Thymus (tissue), 14 donors: Measurements from ENCODE around the gene ALG10. TPM values are rescaled to one million over a fixed set of nuclear protein-coding genes. Genes with fewer than 3 reads are reported as not detected.
"Not testable (repeated sequence)": the region's sequence is repeated elsewhere in the genome, so short reads cannot be mapped to it uniquely, and the experiment has no call there.

Experiments used
- DNase-seq, 9 donors: peaks; one replicate each; pipeline ENCODE4 v3.0.0-alpha.2; 2013; ENCODE audit warnings: low spot score in 9 of 9, low read depth in 6 of 9, missing footprints in 1 of 9
- H3K27ac ChIP-seq, 2 donors: one replicate each; pipeline ENCODE4 v1.5.1; 2013; ENCODE audit warnings: control low read depth in 1 of 2, low read depth in 1 of 2, low read length in 1 of 2, mild to moderate bottlenecking in 1 of 2, moderate library complexity in 1 of 2
- H3K27me3 ChIP-seq, 2 donors: one replicate each; pipeline ENCODE4 v1.5.1; 2013; ENCODE audit warnings: low read length in 1 of 2; ENCODE audit not compliant: control insufficient read depth in 2 of 2, insufficient read depth in 1 of 2
- H3K36me3 ChIP-seq, 2 donors: one replicate each; pipeline ENCODE4 v1.5.1; 2013; ENCODE audit warnings: low read length in 1 of 2, mild to moderate bottlenecking in 1 of 2, moderate library complexity in 1 of 2; ENCODE audit not compliant: control insufficient read depth in 2 of 2, insufficient read depth in 2 of 2
- H3K4me1 ChIP-seq, 2 donors: one replicate each; pipeline ENCODE4 v1.5.1; 2013; ENCODE audit warnings: low read length in 2 of 2; ENCODE audit not compliant: control insufficient read depth in 2 of 2, insufficient read depth in 2 of 2
- H3K4me3 ChIP-seq, 2 donors: one replicate each; pipeline ENCODE4 v1.5.1; 2013; ENCODE audit warnings: low read length in 2 of 2, control low read depth in 1 of 2, mild to moderate bottlenecking in 1 of 2
- H3K9me3 ChIP-seq, 2 donors: one replicate each; pipeline ENCODE4 v1.5.1; 2013; ENCODE audit warnings: low read length in 1 of 2, mild to moderate bottlenecking in 1 of 2; ENCODE audit not compliant: control insufficient read depth in 2 of 2, insufficient read depth in 1 of 2
- WGBS: extraction: QIAGEN DNeasy Blood & Tissue Kit; methylation state at CpG from one replicate; pipeline ENCODE4 v1.1.7; 2013; 5-methylcytosine and 5-hydroxymethylcytosine counted together
- long read RNA-seq, 10 donors: transcript quantifications; one replicate each; lab custom pipeline, GENCODE V29; 2026
- polyA plus RNA-seq: library from polyadenylated mRNA; stranded (reverse); fragments of 200-250 nt; gene quantifications from one replicate; pipeline ENCODE4 v1.2.3, GENCODE V29; 2013
- total RNA-seq: library from RNA; stranded (reverse); fragments of 120-200 nt; gene quantifications from one replicate; pipeline ENCODE4 v1.2.4, GENCODE V29; 2013
- donor health status: healthy.

Gene ALG10, protein sequence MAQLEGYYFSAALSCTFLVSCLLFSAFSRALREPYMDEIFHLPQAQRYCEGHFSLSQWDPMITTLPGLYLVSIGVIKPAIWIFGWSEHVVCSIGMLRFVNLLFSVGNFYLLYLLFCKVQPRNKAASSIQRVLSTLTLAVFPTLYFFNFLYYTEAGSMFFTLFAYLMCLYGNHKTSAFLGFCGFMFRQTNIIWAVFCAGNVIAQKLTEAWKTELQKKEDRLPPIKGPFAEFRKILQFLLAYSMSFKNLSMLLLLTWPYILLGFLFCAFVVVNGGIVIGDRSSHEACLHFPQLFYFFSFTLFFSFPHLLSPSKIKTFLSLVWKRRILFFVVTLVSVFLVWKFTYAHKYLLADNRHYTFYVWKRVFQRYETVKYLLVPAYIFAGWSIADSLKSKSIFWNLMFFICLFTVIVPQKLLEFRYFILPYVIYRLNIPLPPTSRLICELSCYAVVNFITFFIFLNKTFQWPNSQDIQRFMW
- total RNA-seq (5.9 TPM), polyA plus RNA-seq (1.9 TPM)
- long read RNA-seq, donor 1: 0 reads
- long read RNA-seq, donor 2: 0 reads
- long read RNA-seq, donor 3, partial matches to known transcripts: 0 of 2 reads
- long read RNA-seq, donor 3, other reads (novel, unspliced or antisense): 0 of 2 reads
- long read RNA-seq, donor 4, partial matches to known transcripts: 0 of 5 reads
- long read RNA-seq, donor 4, other reads (novel, unspliced or antisense): 0 of 5 reads
- long read RNA-seq, donor 5, partial matches to known transcripts: 0 of 2 reads
- long read RNA-seq, donor 5, other reads (novel, unspliced or antisense): 0 of 2 reads
- long read RNA-seq, donor 6, partial matches to known transcripts: 0 of 1 reads
- long read RNA-seq, donor 6, other reads (novel, unspliced or antisense): 0 of 1 reads
- long read RNA-seq, donor 7, partial matches to known transcripts: 0 of 1 reads
- long read RNA-seq, donor 7, other reads (novel, unspliced or antisense): 0 of 1 reads
- long read RNA-seq, donor 8, partial matches to known transcripts: 0 of 2 reads
- long read RNA-seq, donor 8, other reads (novel, unspliced or antisense): 0 of 2 reads
- long read RNA-seq, donor 9, partial matches to known transcripts: 0 of 1 reads
- long read RNA-seq, donor 9, other reads (novel, unspliced or antisense): 0 of 1 reads
- long read RNA-seq, donor 10, partial matches to known transcripts: 0 of 1 reads
- long read RNA-seq, donor 10, other reads (novel, unspliced or antisense): 0 of 1 reads

GRCh38 chr12:34022079-34022830, at the start of gene ALG10:
ALG10 (plus strand) TSS chr12:34022496; CDS start chr12:34022600, 104 bp downstream.
- peak; percentile 90 to 99 (median 97) for DNase-seq
- H3K4me1 ChIP-seq: peaks cover 2 to 3% of the 10 kb centered on the region in 2 donors
- H3K4me3 ChIP-seq: peak within 1 kb of the TSS; percentile 65 to 74
- under 1% methylated on average over 44 of the region's 44 CpGs for WGBS
- H3K9me3 ChIP-seq: no peaks in the 10 kb centered on the region
- H3K36me3 ChIP-seq: no peaks in the 10 kb centered on the region
- H3K27me3 ChIP-seq: no peaks in the 10 kb centered on the region
- H3K27ac ChIP-seq: peak within 1 kb of the TSS; percentile 81 to 87

- WGBS: 87% methylated on average over 5 of the region's 5 CpGs
These were observed 49.4 kb upstream of the ALG10 start for GRCh38 chr12:33972884-33973283.

GRCh38 chr12:33977887-33978286, 44.4 kb upstream of the ALG10 start:
- H3K9me3 ChIP-seq: no peaks in the 10 kb centered on the region
- no peaks in the 10 kb centered on the region for H3K4me1 ChIP-seq
- H3K4me3 ChIP-seq: no peak overlapping the region
- no peak for DNase-seq
- WGBS: 96% methylated on average over 1 of the region's 1 CpG
- H3K27ac ChIP-seq: no peak overlapping the region
- H3K36me3 ChIP-seq: no peaks in the 10 kb centered on the region
- H3K27me3 ChIP-seq: no peaks in the 10 kb centered on the region

More at GRCh38 chr12:33972884-33973283, 49.4 kb upstream of the ALG10 start:
- not testable (repeated sequence) for H3K27me3 ChIP-seq, H3K4me3 ChIP-seq, H3K4me1 ChIP-seq, DNase-seq, H3K9me3 ChIP-seq, H3K27ac ChIP-seq, H3K36me3 ChIP-seq

DNA sequence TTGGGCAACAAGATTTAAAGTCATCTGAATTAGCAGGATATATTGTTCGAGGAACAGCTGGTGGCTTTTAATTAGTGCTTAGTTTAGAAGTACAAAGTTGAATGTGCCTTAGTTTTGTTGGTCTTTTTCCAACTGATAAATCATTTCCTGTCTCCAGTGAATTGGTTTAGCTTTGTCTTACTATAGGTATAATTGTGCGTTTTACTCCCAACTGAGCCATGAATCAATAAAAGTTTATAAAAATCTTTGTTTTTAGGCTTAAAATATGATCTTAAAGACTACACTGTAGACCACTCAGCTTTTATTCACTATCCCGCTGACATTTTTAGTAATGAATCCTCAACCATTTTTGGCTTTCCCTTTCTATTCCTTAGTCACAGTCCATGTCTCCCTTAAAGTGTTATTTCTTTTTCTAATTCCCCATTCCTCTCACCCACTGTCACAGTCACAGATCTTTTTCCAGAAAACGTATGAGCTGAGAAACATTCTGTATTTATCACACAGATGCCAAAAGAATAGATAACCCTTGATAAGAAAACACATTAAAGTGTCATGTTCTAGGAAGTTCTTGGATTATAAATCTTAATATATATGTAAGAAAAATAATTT, 34.0 kb upstream of the ALG10 start:
- Histone ChIP-seq H3K4me1 (no peaks in the 10 kb centered on the region), H3K36me3 (no peaks in the 10 kb centered on the region), H3K9me3 (no peaks in the 10 kb centered on the region), H3K4me3 (no peak overlapping the region), H3K27ac (no peak overlapping the region), H3K27me3 (no peaks in the 10 kb centered on the region)
- DNase-seq: no peak
- WGBS: 83% methylated on average over 4 of the region's 4 CpGs

- no peaks in the 10 kb centered on the region for H3K9me3 ChIP-seq
- WGBS: 78% methylated on average over 3 of the region's 3 CpGs
- H3K36me3 ChIP-seq: no peaks in the 10 kb centered on the region
- DNase-seq: no peak
- no peaks in the 10 kb centered on the region for H3K27me3 ChIP-seq
- H3K4me1 ChIP-seq: no peaks in the 10 kb centered on the region
- H3K4me3 ChIP-seq: no peak overlapping the region
- no peak overlapping the region for H3K27ac ChIP-seq
These were observed 33.4 kb upstream of the ALG10 start for GRCh38 chr12:33988913-33989312.

DNA sequence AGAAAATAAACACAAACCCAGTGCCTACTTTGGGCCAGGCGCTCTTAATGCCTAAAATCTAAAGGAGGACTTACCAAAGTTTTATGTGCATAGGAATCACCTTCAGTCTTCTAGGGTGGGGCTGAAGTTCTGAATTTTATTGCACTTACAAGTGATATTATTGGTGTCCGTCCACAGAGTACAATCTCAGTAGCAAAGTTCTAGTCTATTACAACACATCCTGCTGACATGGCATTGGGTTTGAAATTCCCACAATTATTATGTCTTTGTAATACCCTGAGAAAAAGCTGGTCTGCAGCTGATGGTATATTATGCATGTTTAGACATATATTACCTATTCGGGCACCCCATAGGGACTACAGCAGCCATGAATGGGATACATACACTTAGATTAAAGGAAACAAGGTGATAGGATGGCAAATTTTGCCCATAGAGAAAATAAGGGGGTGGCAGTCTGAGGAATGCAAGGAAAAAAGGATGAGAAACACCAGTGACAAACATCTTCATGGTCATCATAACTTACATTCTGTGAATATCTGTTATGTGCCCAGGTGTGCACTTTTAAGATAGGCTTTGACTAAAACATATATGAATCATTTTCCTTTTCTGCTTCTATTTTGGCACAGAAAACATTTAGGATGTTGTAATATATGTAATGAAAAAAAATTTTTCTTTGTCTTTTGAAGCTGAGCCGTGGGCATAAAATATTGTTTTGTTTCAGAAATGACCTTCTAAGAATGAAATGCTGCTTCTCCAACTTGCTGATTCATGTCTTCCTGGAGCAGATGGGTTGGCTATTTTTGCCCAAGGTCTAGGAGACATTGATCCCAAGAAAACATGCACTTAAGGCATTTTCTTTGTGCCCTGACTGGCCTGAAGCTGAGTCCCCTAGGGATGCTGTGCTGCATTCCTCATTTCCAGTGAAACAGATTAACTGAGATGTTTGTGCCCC, 27.2 kb upstream of the ALG10 start:
- 91% methylated on average over 4 of the region's 4 CpGs for WGBS
- Histone ChIP-seq H3K4me1 (no peaks in the 10 kb centered on the region), H3K27ac (no peak overlapping the region), H3K36me3 (no peaks in the 10 kb centered on the region), H3K27me3 (no peaks in the 10 kb centered on the region), H3K9me3 (no peaks in the 10 kb centered on the region), H3K4me3 (no peak overlapping the region)
- no peak for DNase-seq

DNA sequence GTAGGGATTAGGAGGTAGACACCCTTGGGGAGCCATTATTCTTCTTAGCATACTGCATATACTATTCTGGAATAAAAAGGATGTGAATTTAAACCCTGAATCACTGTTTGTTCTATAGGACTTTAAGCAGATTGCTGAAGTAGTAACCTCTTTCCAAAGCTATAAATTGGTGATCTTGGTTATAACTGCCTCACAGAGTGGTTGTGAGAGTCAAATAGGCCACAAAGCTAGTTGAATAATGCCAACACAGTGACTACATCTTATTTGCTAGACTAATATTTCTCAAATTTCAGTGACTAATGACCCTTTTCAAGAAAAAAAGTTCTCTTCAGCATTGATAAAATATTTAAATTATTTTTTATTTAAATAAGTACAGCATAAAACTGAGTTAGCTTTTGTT, 13.5 kb upstream of the ALG10 start:
- H3K9me3 ChIP-seq, H3K36me3 ChIP-seq, H3K27ac ChIP-seq, DNase-seq, H3K27me3 ChIP-seq, H3K4me1 ChIP-seq, H3K4me3 ChIP-seq: not testable (repeated sequence)
